OCI-LY3 (cell line): ENCODE data around the gene TRDMT1.
A peak's percentile ranks its signal among the peaks of the same experiment; 100 is the strongest.

ENCODE experiments used
- H2AFZ ChIP-seq: fragments of 200-600, 300-600 bp; shearing (Covaris generic); 2 replicates; pipeline ENCODE4 v1.6.0; 2014; ENCODE audit warnings: antibody characterized with exemption, low read depth, low read length
- H3K27ac ChIP-seq: fragments of 200-600, 300-600 bp; sonication (generic); 2 replicates; pipeline ENCODE4 v1.5.1; 2014; ENCODE audit warnings: mild to moderate bottlenecking, low read length, moderate library complexity, mixed read lengths
- H3K27me3 ChIP-seq: fragments of 200-600, 300-600 bp; sonication (generic); 2 replicates; pipeline ENCODE4 v1.6.1; 2014; ENCODE audit warnings: low read depth, low read length, mixed read lengths
- H3K36me3 ChIP-seq: fragments of 200-600, 300-600 bp; sonication (generic); replicated peaks from 2 replicates; pipeline ENCODE3; 2014; ENCODE audit warnings: low read depth, low read length, mixed read lengths
- H3K4me1 ChIP-seq: fragments of 300-600, 200-600 bp; sonication (generic); 2 replicates; pipeline ENCODE4 v1.6.1; 2014; ENCODE audit warnings: low read length, mixed read lengths
- H3K4me2 ChIP-seq: fragments of 200-600, 300-600 bp; sonication (generic); 2 replicates; pipeline ENCODE4 v1.6.1; 2014; ENCODE audit warnings: low read length, mixed read lengths
- H3K4me3 ChIP-seq: fragments of 300-600, 200-600 bp; sonication (generic); 2 replicates; pipeline ENCODE4 v1.5.1; 2014; ENCODE audit warnings: antibody characterized with exemption, mild to moderate bottlenecking, low read length, moderate library complexity
- H3K79me2 ChIP-seq: fragments of 300-600, 200-600 bp; shearing (Covaris generic); 2 replicates; pipeline ENCODE4 v1.6.1; 2014; ENCODE audit warnings: mild to moderate bottlenecking, low read length, mixed read lengths
- H3K9ac ChIP-seq: fragments of 300-600, 200-600 bp; shearing (Covaris generic); 2 replicates; pipeline ENCODE4 v1.6.0; 2014; ENCODE audit warnings: mild to moderate bottlenecking, low read length, moderate library complexity
- H3K9me3 ChIP-seq: fragments of 200-600, 300-600 bp; shearing (Covaris generic); 2 replicates; pipeline ENCODE4 v1.6.1; 2014; ENCODE audit warnings: low read length, mixed read lengths; ENCODE audit not compliant: insufficient read depth
- H4K20me1 ChIP-seq: fragments of 200-600, 300-600 bp; sonication (generic); 2 replicates; pipeline ENCODE4 v1.6.1; 2016; ENCODE audit warnings: low read length, mixed read lengths; ENCODE audit not compliant: insufficient read depth
- CTCF ChIP-seq: fragments of 200-600, 300-600 bp; sonication (generic); IDR thresholded peaks from 2 replicates; pipeline ENCODE4 v1.5.1; 2014; ENCODE audit warnings: antibody characterized with exemption, low read length, low read depth
- EZH2phosphoT487 ChIP-seq: fragments of 200-600 bp; shearing (Covaris generic); IDR thresholded peaks from 2 replicates; pipeline ENCODE4 v1.6.1; 2018; ENCODE audit warnings: antibody characterized with exemption, mixed run types, low read depth

Gene TRDMT1

GRCh38 chr10:17202506-17202905 is 1.0 kb upstream of the TRDMT1 start:
- H3K4me3 ChIP-seq, result no peak overlapping the region
- no peaks in the 10 kb centered on the region for H3K9me3 ChIP-seq
- H3K4me2 ChIP-seq, result no peak overlapping the region
- H3K36me3 ChIP-seq, result no peaks in the 10 kb centered on the region
- no peak overlapping the region for H3K9ac ChIP-seq
- H3K79me2 ChIP-seq, result peaks cover 6% of the 10 kb centered on the region; the same call in 1 of the 2 replicates
- no peaks in the 10 kb centered on the region for H3K27me3 ChIP-seq
- peaks cover 29% of the 10 kb centered on the region for H3K4me1 ChIP-seq
- H3K27ac ChIP-seq, result no peak overlapping the region
- no peak overlapping the region for H2AFZ ChIP-seq
- TF ChIP-seq CTCF, result no peak
- TF ChIP-seq EZH2phosphoT487, result no peak
- no peaks in the 10 kb centered on the region for H4K20me1 ChIP-seq

- H2AFZ ChIP-seq, result peak overlapping the region; percentile 93
- peak overlapping the region; percentile 56 for H3K27ac ChIP-seq
- no peaks in the 10 kb centered on the region for H3K36me3 ChIP-seq
- no peaks in the 10 kb centered on the region for H3K27me3 ChIP-seq
- peaks cover 6% of the 10 kb centered on the region; the same call in 1 of the 2 replicates for H3K79me2 ChIP-seq
- H3K4me3 ChIP-seq, result peak overlapping the region; percentile 94
- H3K9ac ChIP-seq, result peak overlapping the region; percentile 75
- H3K4me2 ChIP-seq, result peak overlapping the region; percentile 89
- H4K20me1 ChIP-seq, result no peaks in the 10 kb centered on the region
- TF ChIP-seq CTCF (no peak), EZH2phosphoT487 (no peak)
- H3K4me1 ChIP-seq, result peaks cover 26% of the 10 kb centered on the region
- H3K9me3 ChIP-seq, result no peaks in the 10 kb centered on the region
These were observed 283 bp upstream of the TRDMT1 start for GRCh38 chr10:17201794-17202116.

- TF ChIP-seq CTCF, result no peak
- no peak for TF ChIP-seq EZH2phosphoT487
- Histone ChIP-seq H3K4me2 (peak overlapping the region; percentile 89), H4K20me1 (no peaks in the 10 kb centered on the region), H3K9me3 (no peaks in the 10 kb centered on the region), H3K9ac (peak overlapping the region; percentile 75), H3K27me3 (no peaks in the 10 kb centered on the region), H3K79me2 (peaks cover 6% of the 10 kb centered on the region; the same call in 1 of the 2 replicates), H2AFZ (peak overlapping the region; percentile 93), H3K4me3 (peak overlapping the region; percentile 94), H3K27ac (peak overlapping the region; percentile 56), H3K4me1 (peaks cover 14% of the 10 kb centered on the region), H3K36me3 (no peaks in the 10 kb centered on the region)
These were observed 1.2 kb downstream of the TRDMT1 start for GRCh38 chr10:17200001-17200911.

DNA sequence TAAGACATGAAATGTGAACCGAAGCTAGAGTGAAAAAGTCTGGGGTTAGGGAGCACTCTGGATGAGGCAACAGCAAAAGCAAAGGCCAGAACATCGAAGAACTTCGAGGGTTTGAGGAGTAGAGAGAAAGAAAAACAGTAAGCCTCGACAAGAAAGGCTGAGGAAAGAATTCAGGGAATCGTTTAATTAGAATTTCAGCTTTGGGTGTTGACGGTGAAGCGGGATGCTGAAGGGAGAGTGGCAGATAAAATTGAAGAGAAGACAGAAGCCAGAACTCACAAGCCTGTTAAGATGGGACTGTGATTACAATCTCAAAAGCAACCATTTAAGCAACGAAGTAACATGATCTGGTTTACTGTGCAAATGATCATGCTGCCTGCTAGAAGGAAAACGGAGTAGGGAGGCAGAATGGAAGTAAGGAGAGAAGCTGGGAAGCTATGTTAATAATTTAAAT is 2.1 kb downstream of the TRDMT1 start:
- Histone ChIP-seq H4K20me1 (no peaks in the 10 kb centered on the region), H3K9me3 (no peaks in the 10 kb centered on the region), H3K79me2 (peaks cover 6% of the 10 kb centered on the region; the same call in 1 of the 2 replicates), H3K36me3 (no peaks in the 10 kb centered on the region), H3K27me3 (no peaks in the 10 kb centered on the region), H2AFZ (no peak overlapping the region), H3K9ac (no peak overlapping the region), H3K4me1 (peaks cover 14% of the 10 kb centered on the region), H3K27ac (no peak overlapping the region), H3K4me3 (no peak overlapping the region), H3K4me2 (peak overlapping the region; percentile 89; the same call in 1 of the 2 replicates)
- no peak for TF ChIP-seq EZH2phosphoT487
- TF ChIP-seq CTCF, result no peak
